Effector memory CD4-positive, alpha-beta T cell (primary cell): ENCODE measurements around the gene IGSF1.

ENCODE experiments used
- DNase-seq, 3 donors: peaks; one replicate each; pipeline ENCODE4 v3.0.0-alpha.2; 2020
- H3K27ac ChIP-seq: 2 replicates; pipeline ENCODE4 v1.7.0; 2013; ENCODE audit warnings: mild to moderate bottlenecking, low read length, moderate library complexity; ENCODE audit not compliant: insufficient read depth, poor library complexity, severe bottlenecking
- H3K27me3 ChIP-seq: replicated peaks from 2 replicates; pipeline ENCODE4 v1.7.0; 2013; ENCODE audit warnings: mild to moderate bottlenecking, low read length; ENCODE audit not compliant: insufficient read depth, control insufficient read depth, poor library complexity, severe bottlenecking
- H3K36me3 ChIP-seq: 2 replicates; pipeline ENCODE4 v1.7.0; 2013; ENCODE audit warnings: mild to moderate bottlenecking, low read length, moderate library complexity; ENCODE audit not compliant: control insufficient read depth, insufficient read depth
- H3K4me1 ChIP-seq: 2 replicates; pipeline ENCODE4 v1.7.0; 2013; ENCODE audit warnings: low read length, mild to moderate bottlenecking; ENCODE audit not compliant: control insufficient read depth, insufficient read depth, poor library complexity, severe bottlenecking
- H3K4me3 ChIP-seq: 2 replicates; pipeline ENCODE4 v1.7.0; 2013; ENCODE audit warnings: low read length, low read depth, mild to moderate bottlenecking; ENCODE audit not compliant: insufficient read depth, poor library complexity, severe bottlenecking
- H3K9me3 ChIP-seq: 2 replicates; pipeline ENCODE4 v1.7.0; 2013; ENCODE audit warnings: mild to moderate bottlenecking, low read length, moderate library complexity; ENCODE audit not compliant: control insufficient read depth
- total RNA-seq, 3 donors: gene quantifications; one replicate each; lab custom pipeline; 2026; lab: John Stamatoyannopoulos, UW

Gene IGSF1, protein sequence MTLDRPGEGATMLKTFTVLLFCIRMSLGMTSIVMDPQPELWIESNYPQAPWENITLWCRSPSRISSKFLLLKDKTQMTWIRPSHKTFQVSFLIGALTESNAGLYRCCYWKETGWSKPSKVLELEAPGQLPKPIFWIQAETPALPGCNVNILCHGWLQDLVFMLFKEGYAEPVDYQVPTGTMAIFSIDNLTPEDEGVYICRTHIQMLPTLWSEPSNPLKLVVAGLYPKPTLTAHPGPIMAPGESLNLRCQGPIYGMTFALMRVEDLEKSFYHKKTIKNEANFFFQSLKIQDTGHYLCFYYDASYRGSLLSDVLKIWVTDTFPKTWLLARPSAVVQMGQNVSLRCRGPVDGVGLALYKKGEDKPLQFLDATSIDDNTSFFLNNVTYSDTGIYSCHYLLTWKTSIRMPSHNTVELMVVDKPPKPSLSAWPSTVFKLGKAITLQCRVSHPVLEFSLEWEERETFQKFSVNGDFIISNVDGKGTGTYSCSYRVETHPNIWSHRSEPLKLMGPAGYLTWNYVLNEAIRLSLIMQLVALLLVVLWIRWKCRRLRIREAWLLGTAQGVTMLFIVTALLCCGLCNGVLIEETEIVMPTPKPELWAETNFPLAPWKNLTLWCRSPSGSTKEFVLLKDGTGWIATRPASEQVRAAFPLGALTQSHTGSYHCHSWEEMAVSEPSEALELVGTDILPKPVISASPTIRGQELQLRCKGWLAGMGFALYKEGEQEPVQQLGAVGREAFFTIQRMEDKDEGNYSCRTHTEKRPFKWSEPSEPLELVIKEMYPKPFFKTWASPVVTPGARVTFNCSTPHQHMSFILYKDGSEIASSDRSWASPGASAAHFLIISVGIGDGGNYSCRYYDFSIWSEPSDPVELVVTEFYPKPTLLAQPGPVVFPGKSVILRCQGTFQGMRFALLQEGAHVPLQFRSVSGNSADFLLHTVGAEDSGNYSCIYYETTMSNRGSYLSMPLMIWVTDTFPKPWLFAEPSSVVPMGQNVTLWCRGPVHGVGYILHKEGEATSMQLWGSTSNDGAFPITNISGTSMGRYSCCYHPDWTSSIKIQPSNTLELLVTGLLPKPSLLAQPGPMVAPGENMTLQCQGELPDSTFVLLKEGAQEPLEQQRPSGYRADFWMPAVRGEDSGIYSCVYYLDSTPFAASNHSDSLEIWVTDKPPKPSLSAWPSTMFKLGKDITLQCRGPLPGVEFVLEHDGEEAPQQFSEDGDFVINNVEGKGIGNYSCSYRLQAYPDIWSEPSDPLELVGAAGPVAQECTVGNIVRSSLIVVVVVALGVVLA (N-terminal part only)
- 0 reads per million in 3 donors for total RNA-seq

DNA sequence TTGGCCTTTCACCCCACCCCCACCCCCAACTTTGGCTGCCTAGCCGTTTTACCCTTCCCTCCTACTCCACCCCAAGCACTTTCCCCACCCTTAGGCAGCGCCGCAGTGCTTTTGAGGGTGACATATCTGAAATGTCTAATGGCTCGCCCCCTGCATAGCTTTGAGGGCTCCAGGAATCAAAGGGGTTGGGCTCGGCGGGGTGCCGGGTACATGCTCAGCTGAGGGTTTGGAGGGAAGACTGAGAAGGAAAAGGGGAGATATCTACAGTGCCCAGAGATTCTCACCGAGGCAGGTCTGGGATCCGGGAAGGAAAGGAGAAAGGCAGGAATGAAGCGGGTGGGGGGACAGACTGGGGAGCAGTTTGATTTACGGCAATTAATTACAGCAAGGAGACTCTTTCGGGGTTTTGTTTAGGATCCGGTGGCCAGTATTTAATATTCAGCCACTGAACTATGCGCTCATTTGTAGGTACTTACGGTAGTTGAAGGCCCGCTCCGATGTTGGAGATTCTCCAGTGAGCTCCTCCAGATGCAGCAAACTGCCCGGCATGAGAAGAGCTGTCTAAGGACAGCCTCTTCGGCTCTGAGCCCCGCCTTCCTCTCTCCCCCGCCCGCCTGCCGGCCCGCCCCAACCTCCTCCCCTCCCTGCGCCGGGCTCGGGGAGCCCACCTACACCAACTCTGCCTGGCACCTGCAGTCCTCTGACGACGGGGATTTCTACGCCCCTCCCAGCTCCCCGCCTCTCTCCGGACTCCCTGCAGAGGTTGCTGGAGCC lies at the start of gene IGSF1:
Gene IGSF1, minus strand, starts transcription at position 569 of the 774 bp plus-strand sequence. CDS start 2,632 bp downstream, outside the sequence.
- no peaks in the 10 kb centered on the region for H3K4me1 ChIP-seq

DNA sequence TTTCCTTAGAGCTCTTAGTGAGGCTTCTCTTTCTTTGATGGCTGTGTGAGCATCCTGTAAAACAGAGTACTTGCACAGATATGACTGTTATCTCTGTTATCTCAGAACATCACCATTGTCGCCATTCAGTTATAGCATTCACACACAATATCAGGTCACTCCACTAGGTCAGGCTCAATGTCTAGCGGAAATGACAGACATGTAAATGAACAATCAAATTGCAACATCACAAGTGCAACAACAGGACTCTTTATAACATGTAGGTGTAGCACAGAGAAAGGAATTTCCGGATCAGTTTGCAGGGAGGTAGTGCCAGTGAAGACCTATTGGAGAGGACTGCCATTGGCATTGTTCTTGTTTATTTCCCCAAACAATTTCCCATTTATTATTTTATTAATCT lies 43.2 kb upstream of the IGSF1 start:
- Histone ChIP-seq H3K27me3 (no peaks in the 10 kb centered on the region), H3K36me3 (no peaks in the 10 kb centered on the region), H3K27ac (no peak overlapping the region), H3K9me3 (no peaks in the 10 kb centered on the region), H3K4me1 (no peaks in the 10 kb centered on the region), H3K4me3 (no peak overlapping the region)
- no peak for DNase-seq

More for the DNA sequence above, at the start of gene IGSF1:
- H3K27me3 ChIP-seq: no peaks in the 10 kb centered on the region
- H3K4me3 ChIP-seq: no peak within 1 kb of the TSS
- H3K36me3 ChIP-seq: no peaks in the 10 kb centered on the region
- H3K27ac ChIP-seq: no peak within 1 kb of the TSS
- H3K9me3 ChIP-seq: no peaks in the 10 kb centered on the region
- no peak for DNase-seq

DNA sequence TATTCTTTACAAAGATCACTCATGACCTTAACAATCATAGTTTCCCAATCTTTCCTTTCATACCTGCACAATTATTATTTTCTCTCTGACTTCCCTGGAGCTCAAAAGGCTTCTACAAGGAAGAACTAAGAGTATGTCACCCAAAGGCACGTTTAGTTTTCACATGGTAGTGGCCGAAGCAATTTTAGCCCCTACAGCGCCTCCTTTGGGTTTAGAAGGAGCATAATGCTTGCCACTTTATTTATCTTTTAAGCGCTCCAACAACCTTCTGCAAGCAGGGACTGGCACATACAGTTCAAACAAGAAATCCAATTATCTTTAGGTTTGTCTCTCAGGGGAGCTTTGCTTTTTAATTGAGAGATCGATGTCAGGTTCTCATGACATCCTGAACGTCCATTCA lies 42.0 kb upstream of the IGSF1 start:
- no peak for DNase-seq
- H3K27ac ChIP-seq: no peak overlapping the region

DNA sequence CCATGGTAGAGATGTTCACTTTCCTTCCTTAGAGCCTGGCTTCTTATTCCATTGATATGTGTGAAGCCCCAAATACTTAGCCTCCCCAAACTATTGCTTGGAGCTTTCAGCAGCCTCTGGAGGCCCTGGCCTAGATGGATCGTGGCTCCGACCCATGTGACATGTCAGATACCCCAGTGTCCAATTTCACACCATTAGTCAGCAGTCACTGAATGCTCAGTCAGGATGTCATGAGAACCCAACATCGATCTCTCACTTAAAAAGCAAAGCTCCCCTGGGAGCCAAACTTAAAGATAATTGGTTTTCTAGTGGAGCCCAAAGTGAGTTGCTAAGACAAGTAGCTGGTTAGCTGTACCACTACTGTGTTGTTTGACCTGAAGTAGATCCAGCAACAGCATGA lies 41.6 kb upstream of the IGSF1 start:
- Histone ChIP-seq H3K4me3 (no peak overlapping the region), H3K4me1 (no peaks in the 10 kb centered on the region), H3K27ac (no peak overlapping the region), H3K27me3 (no peaks in the 10 kb centered on the region), H3K9me3 (no peaks in the 10 kb centered on the region), H3K36me3 (no peaks in the 10 kb centered on the region)
- DNase-seq: no peak

More for the DNA sequence above, 42.0 kb upstream of the IGSF1 start:
- Histone ChIP-seq H3K4me3 (no peak overlapping the region), H3K9me3 (no peaks in the 10 kb centered on the region), H3K27me3 (no peaks in the 10 kb centered on the region), H3K4me1 (no peaks in the 10 kb centered on the region), H3K36me3 (no peaks in the 10 kb centered on the region)

DNA sequence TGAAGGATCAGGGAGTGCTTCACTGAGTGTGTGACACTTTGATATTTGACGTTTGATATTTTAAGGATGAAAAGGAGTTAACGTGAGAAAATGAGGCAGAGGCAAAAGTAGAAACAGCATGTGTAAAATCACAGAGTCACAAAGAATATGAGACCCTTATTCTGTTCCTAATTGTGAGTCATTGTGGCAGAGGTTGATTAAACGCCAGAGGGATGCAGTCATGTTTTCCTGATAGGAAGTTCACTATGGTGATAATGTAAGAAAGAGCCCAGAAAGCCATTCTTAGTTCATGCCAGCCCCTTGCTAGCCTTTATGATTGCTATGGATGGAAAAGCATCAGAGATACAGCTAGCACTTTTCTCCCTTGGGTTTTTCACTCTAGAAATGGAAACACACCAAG lies 33.5 kb upstream of the IGSF1 start:
- Histone ChIP-seq H3K27ac (no peak overlapping the region), H3K4me1 (no peaks in the 10 kb centered on the region), H3K9me3 (no peaks in the 10 kb centered on the region), H3K4me3 (no peak overlapping the region), H3K36me3 (no peaks in the 10 kb centered on the region), H3K27me3 (no peaks in the 10 kb centered on the region)
- no peak for DNase-seq

GRCh38 chrX:131317326-131317725 lies 28.2 kb upstream of the IGSF1 start:
- Histone ChIP-seq H3K36me3 (no peaks in the 10 kb centered on the region), H3K4me1 (no peaks in the 10 kb centered on the region), H3K27me3 (no peaks in the 10 kb centered on the region), H3K4me3 (no peak overlapping the region), H3K27ac (no peak overlapping the region), H3K9me3 (no peaks in the 10 kb centered on the region)
- DNase-seq: no peak

- no peaks in the 10 kb centered on the region for H3K4me1 ChIP-seq
- no peaks in the 10 kb centered on the region for H3K9me3 ChIP-seq
- no peak for DNase-seq
- H3K4me3 ChIP-seq: no peak overlapping the region
- no peaks in the 10 kb centered on the region for H3K36me3 ChIP-seq
- no peak overlapping the region for H3K27ac ChIP-seq
- H3K27me3 ChIP-seq: no peaks in the 10 kb centered on the region
Observed at GRCh38 chrX:131316260-131316659, 27.2 kb upstream of the IGSF1 start.

DNA sequence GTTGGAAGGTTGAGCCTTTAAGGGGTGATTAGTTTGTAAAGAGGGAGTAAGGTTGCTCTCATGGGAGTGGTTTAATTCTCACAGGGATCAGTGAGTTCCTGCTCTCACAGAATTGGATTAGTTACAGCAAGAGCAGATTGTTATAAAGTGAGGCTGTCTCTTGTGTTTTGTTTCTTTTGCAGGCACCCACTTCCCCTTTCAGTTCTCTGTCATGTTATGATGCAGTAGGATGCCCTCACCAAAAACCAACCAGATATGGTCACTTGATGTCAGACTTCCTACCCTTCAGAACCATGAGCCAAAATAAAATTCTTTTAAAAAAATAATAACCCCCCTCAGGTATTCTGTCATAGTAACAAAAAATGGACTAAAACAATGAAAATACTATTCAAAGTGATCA lies 19.9 kb upstream of the IGSF1 start:
- H3K4me3 ChIP-seq: no peak overlapping the region
- DNase-seq: no peak

DNA sequence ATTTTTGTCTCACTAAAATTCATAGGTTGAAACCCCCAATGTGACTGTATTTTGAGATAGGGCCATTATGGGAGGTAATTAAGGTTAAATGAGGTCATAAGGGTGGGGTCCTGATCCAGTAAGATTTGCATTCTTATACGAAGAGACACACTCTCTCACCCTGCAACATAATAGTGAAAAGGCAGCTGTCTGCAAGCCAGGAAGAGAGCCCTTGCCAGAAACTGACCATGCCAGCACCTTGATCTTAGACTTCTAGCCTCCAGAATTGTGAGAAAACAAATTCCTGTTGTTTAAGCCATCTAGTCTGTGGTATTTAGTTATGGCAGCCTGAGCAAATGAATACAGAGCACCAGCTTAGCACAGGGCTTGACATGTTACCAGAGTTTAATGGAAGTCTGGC lies 17.5 kb upstream of the IGSF1 start:
- Histone ChIP-seq H3K27me3 (no peaks in the 10 kb centered on the region), H3K27ac (no peak overlapping the region), H3K4me3 (no peak overlapping the region), H3K36me3 (no peaks in the 10 kb centered on the region), H3K9me3 (no peaks in the 10 kb centered on the region), H3K4me1 (no peaks in the 10 kb centered on the region)
- DNase-seq: no peak

More for the DNA sequence above, 19.9 kb upstream of the IGSF1 start:
- Histone ChIP-seq H3K9me3 (no peaks in the 10 kb centered on the region), H3K27ac (no peak overlapping the region), H3K27me3 (no peaks in the 10 kb centered on the region), H3K4me1 (no peaks in the 10 kb centered on the region), H3K36me3 (no peaks in the 10 kb centered on the region)
